Skeletal muscle tissue (tissue), 4 donors: ENCODE results near the gene FBP1. TPM values are rescaled to one million over a fixed set of nuclear protein-coding genes. Genes with fewer than 3 reads are reported as not detected.
"Not testable (repeated sequence)": the region's sequence is repeated elsewhere in the genome, so short reads cannot be mapped to it uniquely, and the experiment has no call there.

Experiments used
- H3K27ac ChIP-seq: one replicate; pipeline ENCODE4 v1.7.0; 2013; ENCODE audit warnings: mild to moderate bottlenecking, low read depth, low read length, inconsistent platforms
- H3K27me3 ChIP-seq, 3 donors: one replicate each; pipeline ENCODE4 v1.7.0; 2013; ENCODE audit warnings: low read length in 3 of 3; ENCODE audit not compliant: control insufficient read depth in 3 of 3, insufficient read depth in 3 of 3
- H3K36me3 ChIP-seq, 3 donors: one replicate each; pipeline ENCODE4 v1.7.0; 2013; ENCODE audit warnings: low read length in 3 of 3; ENCODE audit not compliant: control insufficient read depth in 3 of 3, insufficient read depth in 3 of 3
- H3K4me1 ChIP-seq, 3 donors: one replicate each; pipeline ENCODE4 v1.7.0; 2013; ENCODE audit warnings: low read length in 3 of 3, mild to moderate bottlenecking in 3 of 3; ENCODE audit not compliant: control insufficient read depth in 3 of 3, insufficient read depth in 3 of 3
- H3K4me3 ChIP-seq, 3 donors: one replicate each; pipeline ENCODE4 v1.7.0; 2013; ENCODE audit warnings: low read length in 3 of 3
- H3K9ac ChIP-seq, 3 donors: one replicate each; pipeline ENCODE4 v1.7.0; 2013; ENCODE audit warnings: low read length in 3 of 3, mild to moderate bottlenecking in 3 of 3, moderate library complexity in 2 of 3, low read depth in 1 of 3
- H3K9me3 ChIP-seq, 3 donors: one replicate each; pipeline ENCODE4 v1.7.0; 2013; ENCODE audit warnings: low read length in 3 of 3; ENCODE audit not compliant: control insufficient read depth in 3 of 3
- total RNA-seq: library from RNA; depleted of rRNA; stranded (reverse); fragments of >200 nt; gene quantifications from one replicate; pipeline ENCODE4 v1.2.3, GENCODE V29; 2014
- donor health status: Osteomylitis.

FBP1 gene
- total RNA-seq, 1 donor from 2014 or later: not detected

- peaks cover 3 to 6% (median 3%) of the 10 kb centered on the region in 3 donors for H3K4me1 ChIP-seq
- peaks cover 19 to 36% (median 30%) of the 10 kb centered on the region in 3 donors for H3K36me3 ChIP-seq
- H3K9ac ChIP-seq: no peak overlapping the region
- H3K27ac ChIP-seq: no peak overlapping the region
- no peaks in the 10 kb centered on the region for H3K27me3 ChIP-seq
- H3K9me3 ChIP-seq: no peaks in the 10 kb centered on the region
- H3K4me3 ChIP-seq: no peak overlapping the region
Observed at GRCh38 chr9:94567271-94567670, 72.0 kb downstream of the FBP1 start.

- Histone ChIP-seq H3K36me3 (peaks cover 17 to 33% (median 24%) of the 10 kb centered on the region in 3 donors), H3K9ac (no peak overlapping the region), H3K9me3 (no peaks in the 10 kb centered on the region), H3K27me3 (no peaks in the 10 kb centered on the region), H3K4me3 (no peak overlapping the region), H3K27ac (no peak overlapping the region), H3K4me1 (peaks cover 3 to 6% (median 3%) of the 10 kb centered on the region in 3 donors)
Observed at GRCh38 chr9:94566550-94566949, 72.8 kb downstream of the FBP1 start.

GRCh38 chr9:94564279-94564678 lies 75.0 kb downstream of the FBP1 start:
- not testable (repeated sequence) for H3K4me1 ChIP-seq, H3K9ac ChIP-seq, H3K4me3 ChIP-seq, H3K27ac ChIP-seq, H3K9me3 ChIP-seq, H3K27me3 ChIP-seq
- peaks cover 15 to 38% (median 18%) of the 10 kb centered on the region in 3 donors for H3K36me3 ChIP-seq

- Histone ChIP-seq H3K27ac (no peak overlapping the region), H3K9ac (no peak overlapping the region), H3K4me3 (no peak overlapping the region), H3K36me3 (peaks cover 22 to 40% (median 24%) of the 10 kb centered on the region in 3 donors), H3K9me3 (no peaks in the 10 kb centered on the region), H3K4me1 (no peaks in the 10 kb centered on the region), H3K27me3 (peaks cover 0 to 2% (median 0%) of the 10 kb centered on the region in 3 donors)
Observed at GRCh38 chr9:94563548-94563947, 75.8 kb downstream of the FBP1 start.

- H3K9ac ChIP-seq: no peak overlapping the region
- no peak overlapping the region for H3K4me3 ChIP-seq
- H3K4me1 ChIP-seq: no peaks in the 10 kb centered on the region
- peaks cover 20 to 42% (median 23%) of the 10 kb centered on the region in 3 donors for H3K36me3 ChIP-seq
- H3K27me3 ChIP-seq: peaks cover 0 to 2% (median 0%) of the 10 kb centered on the region in 3 donors
- H3K27ac ChIP-seq: no peak overlapping the region
- no peaks in the 10 kb centered on the region for H3K9me3 ChIP-seq
Observed at GRCh38 chr9:94560237-94560636, 79.1 kb downstream of the FBP1 start.

GRCh38 chr9:94557376-94557775 lies 81.9 kb downstream of the FBP1 start:
- H3K9me3 ChIP-seq: no peaks in the 10 kb centered on the region
- H3K36me3 ChIP-seq: peaks cover 12 to 26% (median 15%) of the 10 kb centered on the region in 3 donors
- H3K27ac ChIP-seq: no peak overlapping the region
- H3K27me3 ChIP-seq: peaks cover 0 to 2% (median 0%) of the 10 kb centered on the region in 3 donors
- H3K9ac ChIP-seq: no peak overlapping the region
- no peak overlapping the region for H3K4me3 ChIP-seq
- H3K4me1 ChIP-seq: no peaks in the 10 kb centered on the region

- Histone ChIP-seq H3K9ac (peak within 1 kb of the TSS in 1 of 3 donors; percentile 68), H3K4me3 (peak within 1 kb of the TSS in 1 of 3 donors; percentile 46), H3K4me1 (no peaks in the 10 kb centered on the region), H3K27me3 (peaks cover 0 to 2% (median 0%) of the 10 kb centered on the region in 3 donors), H3K36me3 (peaks cover 8 to 14% (median 8%) of the 10 kb centered on the region in 3 donors), H3K9me3 (no peaks in the 10 kb centered on the region), H3K27ac (peak within 1 kb of the TSS; percentile 54)
Observed at GRCh38 chr9:94554439-94555331, 84.6 kb downstream of the FBP1 start, which contains the start of gene PCAT7. TSS of gene PCAT7 (plus strand) at chr9:94555083.

- Histone ChIP-seq H3K4me3 (no peak overlapping the region), H3K27me3 (peaks cover 0 to 1% (median 0%) of the 10 kb centered on the region in 3 donors), H3K36me3 (peaks cover 6 to 7% (median 6%) of the 10 kb centered on the region in 3 donors), H3K27ac (no peak overlapping the region), H3K9me3 (no peaks in the 10 kb centered on the region), H3K9ac (peak overlapping the region in 1 of 3 donors; percentile 68), H3K4me1 (no peaks in the 10 kb centered on the region)
Observed at GRCh38 chr9:94554078-94554438, 85.3 kb downstream of the FBP1 start.
